A673 (cell line): Measurements from ENCODE around the gene PRND.

Experiments
- EZH2 ChIP-seq: fragments of 200-600 bp; sonication (generic); IDR thresholded peaks from 2 replicates; pipeline ENCODE4 v1.6.1; 2017; ENCODE audit warnings: borderline replicate concordance, low read depth, mild to moderate bottlenecking, mixed read lengths, antibody characterized with exemption, low read length; ENCODE audit not compliant: poor library complexity, severe bottlenecking
- TF ChIP-seq, protein P1 (sequence below): fragments of 300-800, 200-600 bp; sonication (generic); conservative IDR thresholded peaks from 2 replicates; pipeline ENCODE4 v1.5.1; 2017; ENCODE audit warnings: low read depth, mild to moderate bottlenecking, antibody characterized with exemption, low read length, moderate library complexity, mixed read lengths

DNA sequence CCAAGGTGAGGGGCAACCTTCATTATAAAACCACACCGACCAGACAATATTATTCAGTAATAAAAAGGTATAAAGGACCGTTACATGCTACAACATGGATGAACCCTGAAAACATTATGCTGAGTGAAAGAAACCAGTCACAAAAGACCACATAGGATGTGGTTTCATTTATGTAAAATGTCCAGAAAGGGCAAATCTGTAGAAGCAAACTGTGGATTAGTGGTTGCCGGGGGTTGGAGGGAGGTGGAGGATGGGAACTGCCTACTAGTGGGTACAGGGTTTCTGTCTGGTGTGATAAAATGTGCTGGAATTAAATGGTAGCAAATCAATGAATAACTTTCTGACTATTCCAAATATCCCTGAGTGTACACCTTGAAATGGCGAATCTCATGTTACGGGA, 10.2 kb upstream of the PRND start:
- TF ChIP-seq, protein P1, sequence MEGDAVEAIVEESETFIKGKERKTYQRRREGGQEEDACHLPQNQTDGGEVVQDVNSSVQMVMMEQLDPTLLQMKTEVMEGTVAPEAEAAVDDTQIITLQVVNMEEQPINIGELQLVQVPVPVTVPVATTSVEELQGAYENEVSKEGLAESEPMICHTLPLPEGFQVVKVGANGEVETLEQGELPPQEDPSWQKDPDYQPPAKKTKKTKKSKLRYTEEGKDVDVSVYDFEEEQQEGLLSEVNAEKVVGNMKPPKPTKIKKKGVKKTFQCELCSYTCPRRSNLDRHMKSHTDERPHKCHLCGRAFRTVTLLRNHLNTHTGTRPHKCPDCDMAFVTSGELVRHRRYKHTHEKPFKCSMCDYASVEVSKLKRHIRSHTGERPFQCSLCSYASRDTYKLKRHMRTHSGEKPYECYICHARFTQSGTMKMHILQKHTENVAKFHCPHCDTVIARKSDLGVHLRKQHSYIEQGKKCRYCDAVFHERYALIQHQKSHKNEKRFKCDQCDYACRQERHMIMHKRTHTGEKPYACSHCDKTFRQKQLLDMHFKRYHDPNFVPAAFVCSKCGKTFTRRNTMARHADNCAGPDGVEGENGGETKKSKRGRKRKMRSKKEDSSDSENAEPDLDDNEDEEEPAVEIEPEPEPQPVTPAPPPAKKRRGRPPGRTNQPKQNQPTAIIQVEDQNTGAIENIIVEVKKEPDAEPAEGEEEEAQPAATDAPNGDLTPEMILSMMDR: no peak
- TF ChIP-seq EZH2: no peak
